ENCODE measurements around the gene ADGRL3.

GRCh38 chr4:61580721-61581377, 380.7 kb downstream of the ADGRL3 start:
- TF ChIP-seq CTCF (IDR thresholded peaks at IDR 0.05) (no peak), POLR2A (IDR thresholded peaks at IDR 0.05) (no peak)

Measured in adrenal gland (tissue), 5 donors.